Measurements from ENCODE around the gene ZNF69. TPM values are rescaled to one million over a fixed set of nuclear protein-coding genes. Genes with fewer than 3 reads are reported as not detected.
"Not testable (repeated sequence)": the region's sequence is repeated elsewhere in the genome, so short reads cannot be mapped to it uniquely, and the experiment has no call there.

The ZNF69 gene
- total RNA-seq (10 to 100 TPM; 12.6 to 25.5 (median 15.4) TPM), polyA plus RNA-seq (10 to 100 TPM in 1 of 2 donors, 1 to 10 TPM in 1; 7.5 to 10.2 TPM)
- long read RNA-seq, donor 1, transcript ZNF69-203 (4 exons, 569 nt) = minor isoform, 6 of 47 reads
- long read RNA-seq, donor 1, transcript ZNF69-202 (4 exons, 2,010 nt) = major isoform, 23 of 47 reads
- long read RNA-seq, donor 1, partial matches to known transcripts = 1 of 47 reads
- long read RNA-seq, donor 1, other reads (novel, unspliced or antisense) = 15 of 47 reads
- long read RNA-seq, donor 2, partial matches to known transcripts = 0 of 2 reads
- long read RNA-seq, donor 2, other reads (novel, unspliced or antisense) = 0 of 2 reads
- long read RNA-seq, donor 3, partial matches to known transcripts = 1 of 2 reads
- long read RNA-seq, donor 3, other reads (novel, unspliced or antisense) = 1 of 2 reads

DNA sequence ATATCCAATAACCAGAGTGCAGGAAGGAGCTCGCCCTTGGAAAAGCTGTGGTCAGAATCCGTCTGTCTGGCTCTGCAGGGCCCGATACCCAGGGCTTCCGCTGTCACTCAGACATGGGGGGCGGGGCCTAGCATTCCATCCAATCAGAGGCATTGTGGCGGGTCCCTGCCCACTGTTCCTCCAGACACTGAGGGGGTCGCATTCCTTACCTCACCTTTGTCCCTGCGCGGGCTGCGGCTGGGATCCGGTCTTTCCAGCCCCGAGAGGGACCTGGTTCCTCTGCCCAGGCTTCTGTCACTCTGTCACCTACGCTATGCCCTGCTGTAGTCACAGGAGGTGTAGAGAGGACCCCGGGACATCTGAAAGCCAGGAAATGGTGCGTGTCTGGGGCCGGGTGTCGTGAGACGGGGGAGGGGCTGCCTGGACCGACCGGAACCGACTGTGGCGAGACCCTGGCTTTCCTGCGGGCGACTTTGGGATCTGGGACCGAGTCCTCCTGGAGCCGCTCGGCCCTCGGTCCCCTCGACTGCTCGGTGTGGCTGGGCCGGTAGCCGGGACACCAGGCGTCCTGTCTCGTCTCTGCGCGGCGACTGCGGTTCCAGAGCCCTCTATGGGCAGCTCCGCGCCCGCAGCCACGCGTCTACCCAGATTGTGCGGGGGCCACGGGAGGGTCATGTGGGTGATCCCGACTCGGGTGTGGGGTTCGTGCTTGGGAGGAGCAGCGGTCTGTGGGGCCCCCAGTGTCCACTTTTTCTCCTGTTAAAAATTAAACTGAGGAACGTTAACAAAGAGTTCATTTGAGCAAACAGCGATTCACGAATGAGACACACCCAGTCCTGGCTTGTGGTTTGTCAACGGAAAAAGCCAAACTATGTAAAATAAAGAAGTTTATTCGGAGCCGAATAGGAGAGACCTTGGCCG lies at the start of gene ZNF69:
TSS of gene ZNF69 (plus strand) at position 172 of the 921 bp plus-strand sequence. CDS start at position 314, 142 bp downstream.
- Histone ChIP-seq H3K27me3 (no peaks in the 10 kb centered on the region), H3K4me1 (ENCODE audit: insufficient read depth) (peaks cover 5% of the 10 kb centered on the region), H3K9me3 (no peaks in the 10 kb centered on the region), H3K4me3 (peak within 1 kb of the TSS; percentile 84), H3K36me3 (no peaks in the 10 kb centered on the region), H3K27ac (peak within 1 kb of the TSS; percentile 63 to 75)
- peak; percentile 83 to 89 (median 86) for DNase-seq
- 0 to 1% (median 1%) methylated on average over 50 to 56 of the region's 56 CpGs for WGBS, 3 donors
- TF ChIP-seq EP300 (IDR thresholded peaks at IDR 0.05) (no peak), POLR2A (IDR thresholded peaks at IDR 0.05) (peak; percentile 40)
- intact Hi-C loops (cut with DNase I) = loop anchor here in 1 of 4 donors (5.0 kb wide), 1 partner anchor 34 kb away; no protein-coding TSS in a partner anchor

DNA sequence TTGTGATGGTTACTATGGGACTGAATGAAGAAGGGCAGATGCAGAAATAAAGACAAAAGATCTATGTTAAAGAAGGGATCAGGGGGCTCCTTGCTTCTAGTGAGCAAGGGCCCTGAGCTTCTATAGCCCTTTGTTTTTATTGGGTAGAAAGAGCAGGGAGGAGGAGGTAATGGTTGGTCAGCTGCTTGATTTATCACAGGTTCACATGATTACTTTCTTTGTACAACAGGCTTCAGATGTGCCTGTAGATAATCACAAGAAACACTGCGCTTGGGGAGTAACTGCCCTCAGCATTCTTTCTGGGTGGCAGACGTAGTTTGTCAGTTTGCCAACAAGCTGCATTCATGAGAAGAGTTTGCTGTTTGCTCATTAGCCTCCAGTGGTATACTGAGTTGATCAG lies 43.9 kb upstream of the ZNF69 start:
- Histone ChIP-seq H3K4me3 (no peak overlapping the region), H3K9me3 (no peaks in the 10 kb centered on the region), H3K4me1 (ENCODE audit: insufficient read depth) (no peaks in the 10 kb centered on the region), H3K27ac (no peak overlapping the region), H3K27me3 (no peaks in the 10 kb centered on the region), H3K36me3 (no peaks in the 10 kb centered on the region)
- DNase-seq = no peak
- WGBS, 3 donors = 39 to 45% (median 40%) methylated on average over 2 of the region's 2 CpGs
- intact Hi-C loops (cut with DNase I) = no loop called here
- no peak for TF ChIP-seq EP300 (IDR thresholded peaks at IDR 0.05)
- no peak for TF ChIP-seq POLR2A (IDR thresholded peaks at IDR 0.05)
- TF ChIP-seq, protein P1, sequence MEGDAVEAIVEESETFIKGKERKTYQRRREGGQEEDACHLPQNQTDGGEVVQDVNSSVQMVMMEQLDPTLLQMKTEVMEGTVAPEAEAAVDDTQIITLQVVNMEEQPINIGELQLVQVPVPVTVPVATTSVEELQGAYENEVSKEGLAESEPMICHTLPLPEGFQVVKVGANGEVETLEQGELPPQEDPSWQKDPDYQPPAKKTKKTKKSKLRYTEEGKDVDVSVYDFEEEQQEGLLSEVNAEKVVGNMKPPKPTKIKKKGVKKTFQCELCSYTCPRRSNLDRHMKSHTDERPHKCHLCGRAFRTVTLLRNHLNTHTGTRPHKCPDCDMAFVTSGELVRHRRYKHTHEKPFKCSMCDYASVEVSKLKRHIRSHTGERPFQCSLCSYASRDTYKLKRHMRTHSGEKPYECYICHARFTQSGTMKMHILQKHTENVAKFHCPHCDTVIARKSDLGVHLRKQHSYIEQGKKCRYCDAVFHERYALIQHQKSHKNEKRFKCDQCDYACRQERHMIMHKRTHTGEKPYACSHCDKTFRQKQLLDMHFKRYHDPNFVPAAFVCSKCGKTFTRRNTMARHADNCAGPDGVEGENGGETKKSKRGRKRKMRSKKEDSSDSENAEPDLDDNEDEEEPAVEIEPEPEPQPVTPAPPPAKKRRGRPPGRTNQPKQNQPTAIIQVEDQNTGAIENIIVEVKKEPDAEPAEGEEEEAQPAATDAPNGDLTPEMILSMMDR (IDR thresholded peaks at IDR 0.05) = no peak

DNA sequence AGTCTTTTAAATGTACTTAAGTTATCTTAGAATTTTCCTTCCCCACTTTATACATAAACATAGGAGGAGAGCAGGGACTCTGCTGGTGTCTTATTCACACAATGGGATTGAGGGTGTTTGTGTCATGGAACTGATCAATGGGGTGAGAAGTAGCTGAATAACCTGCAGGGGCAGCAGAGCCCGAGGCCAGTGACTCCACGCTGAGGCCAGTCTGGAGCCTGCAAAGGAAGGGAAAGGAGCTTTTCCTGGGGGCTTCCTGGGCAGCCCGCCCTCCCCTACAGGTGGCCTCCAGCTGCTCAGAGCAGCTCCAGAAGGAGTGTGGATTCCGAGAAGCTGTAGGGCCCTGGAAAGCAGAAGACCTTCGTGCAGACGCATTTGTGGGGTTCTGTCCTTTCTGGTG lies 40.0 kb upstream of the ZNF69 start:
- WGBS, 3 donors = 52 to 55% (median 53%) methylated on average over 6 of the region's 6 CpGs
- intact Hi-C loops (cut with DNase I) = not testable (repeated sequence)

DNA sequence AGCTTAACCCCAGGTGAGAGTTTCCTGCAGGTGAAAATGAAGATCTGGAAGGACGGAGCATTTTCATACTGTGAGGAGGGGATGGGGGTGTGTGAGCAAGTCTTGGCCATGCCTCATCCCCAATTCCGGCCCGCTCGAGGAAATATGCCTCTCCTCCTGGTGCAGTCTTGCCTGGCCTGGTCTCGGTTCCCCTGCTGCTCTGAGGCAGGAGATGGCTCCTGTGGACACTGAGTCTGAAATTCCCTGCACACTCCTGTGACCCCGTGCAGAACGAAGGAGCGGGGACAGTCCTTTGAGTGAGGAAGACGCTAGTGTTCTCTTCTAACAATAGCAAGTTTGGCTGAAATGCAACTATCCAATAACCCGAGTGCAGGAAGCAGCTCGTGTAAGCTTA lies 39.4 kb upstream of the ZNF69 start:
- intact Hi-C loops (cut with DNase I) = no loop called here
- Histone ChIP-seq H3K36me3 (no peaks in the 10 kb centered on the region), H3K4me1 (ENCODE audit: insufficient read depth) (no peaks in the 10 kb centered on the region), H3K4me3 (peak overlapping the region; percentile 81), H3K9me3 (no peaks in the 10 kb centered on the region), H3K27me3 (no peaks in the 10 kb centered on the region), H3K27ac (peak overlapping the region in 1 of 2 donors; percentile 54)
- 37 to 40% (median 40%) methylated on average over 11 of the region's 11 CpGs for WGBS, 3 donors
- TF ChIP-seq, protein P1 (IDR thresholded peaks at IDR 0.05) = no peak
- TF ChIP-seq EP300 (IDR thresholded peaks at IDR 0.05) (no peak), POLR2A (IDR thresholded peaks at IDR 0.05) (no peak)
- DNase-seq = peak in 2 of 5 donors; percentile 17 to 18

More for the DNA sequence above, 40.0 kb upstream of the ZNF69 start:
- not testable (repeated sequence) for H3K9me3 ChIP-seq; H3K27me3 ChIP-seq; H3K4me3 ChIP-seq; H3K36me3 ChIP-seq; DNase-seq; H3K4me1 ChIP-seq (ENCODE audit: insufficient read depth)
- peak overlapping the region in 1 of 2 donors; percentile 54 for H3K27ac ChIP-seq
